Measurements from ENCODE around the gene MED15. TPM values are rescaled to one million over a fixed set of nuclear protein-coding genes. Genes with fewer than 3 reads are reported as not detected.

MED15 gene
- total and polyA plus RNA-seq, 2 of the 8 experiments (the other 6 are each of a cell fraction or from before 2014, with no cell fraction given), result 28.3 to 57.1 TPM

- no peak overlapping the region for H2BK5ac ChIP-seq (ENCODE audit: low read depth, low read length)
- H3K4me3 ChIP-seq (ENCODE audit: extremely low read depth in 1 of 4, insufficient read depth in 2 of 4, low read depth in 3 of 4, low read length in 4 of 4), result no peak overlapping the region
- H2AFZ ChIP-seq (ENCODE audit: low read length), result no peak overlapping the region
- H3K14ac ChIP-seq (ENCODE audit: insufficient read length), result no peak overlapping the region
- H3K23ac ChIP-seq (ENCODE audit: insufficient read length), result no peak overlapping the region
- FAIRE-seq (no peak), DNase-seq (ENCODE audit: low read depth in 1 of 2, low spot score in 2 of 2) (no peak)
- no peak overlapping the region for H2BK12ac ChIP-seq (ENCODE audit: low read depth, low read length)
- no peak overlapping the region for H4K5ac ChIP-seq (ENCODE audit: insufficient read length, low read depth, low read length)
- peaks cover 0 to 8% (median 3%) of the 10 kb centered on the region in 4 experiments; a peak in 4 of 7 replicates for H3K4me1 ChIP-seq (replicated peaks in 1 of 4; ENCODE audit: control insufficient read depth in 3 of 4, insufficient read depth in 4 of 4, low read length in 3 of 4)
- H2BK120ac ChIP-seq (replicated peaks; ENCODE audit: low read depth, low read length), result no peak overlapping the region
- no peak overlapping the region for H2BK15ac ChIP-seq (ENCODE audit: low read length)
- H2AK5ac ChIP-seq (ENCODE audit: low read depth, low read length), result no peak overlapping the region
- no peak overlapping the region for H4K8ac ChIP-seq (ENCODE audit: extremely low read depth, insufficient read depth, low read length)
- peaks cover 4% of the 10 kb centered on the region; the same call in 1 of the 2 replicates for H3K79me1 ChIP-seq (ENCODE audit: low read depth, low read length)
- H3K4ac ChIP-seq (replicated peaks; ENCODE audit: insufficient read length, low read depth, low read length), result no peak overlapping the region
- peaks cover 12% of the 10 kb centered on the region; the same call in 1 of the 2 replicates for H3K23me2 ChIP-seq (ENCODE audit: low read depth, low read length)
- H4K20me1 ChIP-seq (replicated peaks in 1 of 2; ENCODE audit: control insufficient read depth in 1 of 2, insufficient read depth in 2 of 2, low read length in 2 of 2), result peaks cover 6 to 13% of the 10 kb centered on the region in 2 experiments
- no peak overlapping the region for H3K4me2 ChIP-seq (ENCODE audit: insufficient read depth in 1 of 2, low read depth in 2 of 2, low read length in 2 of 2)
- H3K9ac ChIP-seq (replicated peaks in 1 of 4; ENCODE audit: extremely low read depth in 1 of 4, low read depth in 3 of 4, low read length in 3 of 4), result no peak overlapping the region
- no peak overlapping the region for H2BK20ac ChIP-seq (ENCODE audit: low read length)
- H3K27me3 ChIP-seq (replicated peaks in 1 of 4; ENCODE audit: control insufficient read depth in 3 of 4, extremely low read depth in 1 of 4, insufficient read depth in 3 of 4, low read length in 3 of 4), result peaks cover 0 to 12% (median 10%) of the 10 kb centered on the region in 4 experiments; a peak in 5 of 7 replicates
- 93% methylated on average over 2 of the region's 2 CpGs; no CpG with 5 or more reads in 1 of the 2 experiments for WGBS, 2 experiments (ENCODE audit: extremely low coverage in 1 of 2, insufficient coverage in 1 of 2, insufficient read length in 1 of 2, insufficient replicate concordance in 2 of 2, low coverage in 1 of 2, low lambda C conversion rate in 2 of 2, missing lambda C conversion rate in 1 of 2)
- H3K36me3 ChIP-seq (ENCODE audit: control insufficient read depth in 2 of 4, insufficient read depth in 4 of 4, low read length in 3 of 4), result no peaks in the 10 kb centered on the region
- ChIA-PET POLR2A (ENCODE audit: partially characterized antibody) (no interaction called here), CTCF (ENCODE audit: partially characterized antibody) (interaction anchor here (1.2 kb wide), 1 partner anchor 28 kb away, joined by 3 read pairs; no protein-coding TSS in a partner anchor)
- H3K18ac ChIP-seq (ENCODE audit: extremely low read depth, low read length), result no peak overlapping the region
- H4K91ac ChIP-seq (replicated peaks; ENCODE audit: insufficient read length, low read length), result no peak overlapping the region
- no peak overlapping the region for H3K56ac ChIP-seq (replicated peaks; ENCODE audit: insufficient read length, low read depth, low read length)
- H3K9me3 ChIP-seq (ENCODE audit: insufficient read depth in 2 of 2, low read depth in 1 of 2, low read length in 1 of 2), result no peaks in the 10 kb centered on the region
- H3K27ac ChIP-seq (ENCODE audit: low read depth, low read length), result no peak overlapping the region
- no peaks in the 10 kb centered on the region for H3K79me2 ChIP-seq (ENCODE audit: control insufficient read depth in 1 of 2, insufficient read depth in 2 of 2, low read length in 2 of 2)
- TF ChIP-seq RXRA (IDR thresholded peaks at IDR 0.05; ENCODE audit: insufficient read depth, low read depth, low read length) (no peak), SAP30 (IDR thresholded peaks at IDR 0.05; ENCODE audit: insufficient read depth, insufficient replicate concordance, low read length) (no peak)
Measured at GRCh38 chr22:20491346-20491745, 16.1 kb upstream of the MED15 start.

Measured in H1 (cell line).